ENCODE measurements around the gene HOXD12. TPM values are rescaled to one million over a fixed set of nuclear protein-coding genes. Genes with fewer than 3 reads are reported as not detected.

The HOXD12 gene
- total RNA-seq, 4 donors from 2014 or later = not detected

- peaks cover 0 to 39% (median 15%) of the 10 kb centered on the region in 3 donors for H3K4me1 ChIP-seq
- peak overlapping the region in 3 of 4 donors; percentile 63 to 76 (median 75) for H3K27ac ChIP-seq
- H3K9me3 ChIP-seq = no peaks in the 10 kb centered on the region
- H3K27me3 ChIP-seq = peaks cover 100% of the 10 kb centered on the region
- no peaks in the 10 kb centered on the region for H3K36me3 ChIP-seq
- TF ChIP-seq POLR2AphosphoS5 (IDR thresholded peaks at IDR 0.05) = no peak
- no peak for TF ChIP-seq CTCF (IDR thresholded peaks at IDR 0.05)
- no peak for TF ChIP-seq POLR2A (IDR thresholded peaks at IDR 0.05)
- no peak for TF ChIP-seq EP300 (IDR thresholded peaks at IDR 0.05)
- ATAC-seq = peak; percentile 26
- H3K4me3 ChIP-seq = peak overlapping the region; percentile 10 to 50
- 2 to 4% methylated on average over 3 to 12 of the region's 71 CpGs for WGBS, 2 donors (ENCODE audit: low coverage in 1 of 2)
Observed at GRCh38 chr2:176136374-176137251, 37.0 kb downstream of the HOXD12 start.

GRCh38 chr2:176137252-176137580 lies 37.6 kb downstream of the HOXD12 start:
- H3K27ac ChIP-seq = peak overlapping the region in 3 of 4 donors; percentile 63 to 76 (median 75)
- ATAC-seq = no peak
- peaks cover 100% of the 10 kb centered on the region for H3K27me3 ChIP-seq
- no peaks in the 10 kb centered on the region for H3K9me3 ChIP-seq
- peaks cover 0 to 38% (median 15%) of the 10 kb centered on the region in 3 donors for H3K4me1 ChIP-seq
- WGBS, 2 donors (ENCODE audit: low coverage in 1 of 2) = 0% methylated on average over 1 of the region's 2 CpGs; no CpG with 5 or more reads in 1 of the 2 donors
- H3K4me3 ChIP-seq = peak overlapping the region in 1 of 2 donors; percentile 50
- TF ChIP-seq CTCF (IDR thresholded peaks at IDR 0.05) = no peak
- no peak for TF ChIP-seq POLR2AphosphoS5 (IDR thresholded peaks at IDR 0.05)
- TF ChIP-seq POLR2A (IDR thresholded peaks at IDR 0.05) = no peak
- no peaks in the 10 kb centered on the region for H3K36me3 ChIP-seq

GRCh38 chr2:176137906-176138305 lies 38.3 kb downstream of the HOXD12 start:
- Histone ChIP-seq H3K36me3 (no peaks in the 10 kb centered on the region), H3K27me3 (peaks cover 100% of the 10 kb centered on the region), H3K9me3 (no peaks in the 10 kb centered on the region), H3K4me3 (peak overlapping the region in 1 of 2 donors; percentile 52), H3K4me1 (peaks cover 0 to 35% (median 15%) of the 10 kb centered on the region in 3 donors), H3K27ac (peak overlapping the region in 1 of 4 donors; percentile 59)
- TF ChIP-seq EP300 (IDR thresholded peaks at IDR 0.05) (no peak), CTCF (IDR thresholded peaks at IDR 0.05) (no peak), POLR2A (IDR thresholded peaks at IDR 0.05) (no peak), POLR2AphosphoS5 (IDR thresholded peaks at IDR 0.05) (no peak)
- WGBS, 2 donors (ENCODE audit: low coverage in 1 of 2) = 37 to 38% methylated on average over 6 to 8 of the region's 8 CpGs
- no peak for ATAC-seq

- ATAC-seq = no peak
- peaks cover 0 to 35% (median 15%) of the 10 kb centered on the region in 3 donors for H3K4me1 ChIP-seq
- TF ChIP-seq EP300 (IDR thresholded peaks at IDR 0.05) = no peak
- no peak for TF ChIP-seq POLR2AphosphoS5 (IDR thresholded peaks at IDR 0.05)
- no peak for TF ChIP-seq CTCF (IDR thresholded peaks at IDR 0.05)
- TF ChIP-seq POLR2A (IDR thresholded peaks at IDR 0.05) = no peak
- H3K27ac ChIP-seq = peak overlapping the region in 3 of 4 donors; percentile 50 to 59 (median 59)
- H3K9me3 ChIP-seq = no peaks in the 10 kb centered on the region
- WGBS, 2 donors (ENCODE audit: low coverage in 1 of 2) = 11 to 22% methylated on average over 6 to 13 of the region's 14 CpGs
- peak overlapping the region in 1 of 2 donors; percentile 52 for H3K4me3 ChIP-seq
- peaks cover 100% of the 10 kb centered on the region for H3K27me3 ChIP-seq
- H3K36me3 ChIP-seq = no peaks in the 10 kb centered on the region
Observed at GRCh38 chr2:176138526-176138922, 38.9 kb downstream of the HOXD12 start.

Data from gastroesophageal sphincter (tissue), 4 donors.